ENCODE data around the gene PTPRZ1. TPM values are rescaled to one million over a fixed set of nuclear protein-coding genes. Genes with fewer than 3 reads are reported as not detected.
A peak's percentile ranks its signal among the peaks of the same experiment; 100 is the strongest.

Gene PTPRZ1
- total and polyA plus RNA-seq, 2 of the 13 experiments (the other 11 are each of a cell fraction or from before 2014, with no cell fraction given): not detected

- TF ChIP-seq, protein P1, sequence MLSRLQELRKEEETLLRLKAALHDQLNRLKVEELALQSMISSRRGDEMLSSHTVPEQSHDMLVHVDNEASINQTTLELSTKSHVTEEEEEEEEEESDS (CRISPR knock-in tag; IDR thresholded peaks at IDR 0.05; ENCODE audit: borderline replicate concordance): no peak
- TF ChIP-seq ARNT2 (CRISPR knock-in tag; IDR thresholded peaks at IDR 0.05; ENCODE audit: low read depth) (no peak), ARID5B (CRISPR knock-in tag; IDR thresholded peaks at IDR 0.05) (peak; percentile 90), RERE (CRISPR knock-in tag; IDR thresholded peaks at IDR 0.05; ENCODE audit: low read depth) (no peak), EHMT2 (IDR thresholded peaks at IDR 0.05; ENCODE audit: borderline replicate concordance, low read depth, low read length) (no peak), ZNF512 (CRISPR knock-in tag; IDR thresholded peaks at IDR 0.05) (no peak), ZNF577 (CRISPR knock-in tag; IDR thresholded peaks at IDR 0.05; ENCODE audit: borderline replicate concordance, low read depth) (no peak), ZNF816 (CRISPR knock-in tag; IDR thresholded peaks at IDR 0.05; ENCODE audit: borderline replicate concordance) (no peak), ZNF234 (CRISPR knock-in tag; conservative IDR thresholded peaks at IDR 0.05) (no peak), ZNF329 (CRISPR knock-in tag; IDR thresholded peaks at IDR 0.05; ENCODE audit: low read depth) (no peak)
- TF ChIP-seq, protein P2, sequence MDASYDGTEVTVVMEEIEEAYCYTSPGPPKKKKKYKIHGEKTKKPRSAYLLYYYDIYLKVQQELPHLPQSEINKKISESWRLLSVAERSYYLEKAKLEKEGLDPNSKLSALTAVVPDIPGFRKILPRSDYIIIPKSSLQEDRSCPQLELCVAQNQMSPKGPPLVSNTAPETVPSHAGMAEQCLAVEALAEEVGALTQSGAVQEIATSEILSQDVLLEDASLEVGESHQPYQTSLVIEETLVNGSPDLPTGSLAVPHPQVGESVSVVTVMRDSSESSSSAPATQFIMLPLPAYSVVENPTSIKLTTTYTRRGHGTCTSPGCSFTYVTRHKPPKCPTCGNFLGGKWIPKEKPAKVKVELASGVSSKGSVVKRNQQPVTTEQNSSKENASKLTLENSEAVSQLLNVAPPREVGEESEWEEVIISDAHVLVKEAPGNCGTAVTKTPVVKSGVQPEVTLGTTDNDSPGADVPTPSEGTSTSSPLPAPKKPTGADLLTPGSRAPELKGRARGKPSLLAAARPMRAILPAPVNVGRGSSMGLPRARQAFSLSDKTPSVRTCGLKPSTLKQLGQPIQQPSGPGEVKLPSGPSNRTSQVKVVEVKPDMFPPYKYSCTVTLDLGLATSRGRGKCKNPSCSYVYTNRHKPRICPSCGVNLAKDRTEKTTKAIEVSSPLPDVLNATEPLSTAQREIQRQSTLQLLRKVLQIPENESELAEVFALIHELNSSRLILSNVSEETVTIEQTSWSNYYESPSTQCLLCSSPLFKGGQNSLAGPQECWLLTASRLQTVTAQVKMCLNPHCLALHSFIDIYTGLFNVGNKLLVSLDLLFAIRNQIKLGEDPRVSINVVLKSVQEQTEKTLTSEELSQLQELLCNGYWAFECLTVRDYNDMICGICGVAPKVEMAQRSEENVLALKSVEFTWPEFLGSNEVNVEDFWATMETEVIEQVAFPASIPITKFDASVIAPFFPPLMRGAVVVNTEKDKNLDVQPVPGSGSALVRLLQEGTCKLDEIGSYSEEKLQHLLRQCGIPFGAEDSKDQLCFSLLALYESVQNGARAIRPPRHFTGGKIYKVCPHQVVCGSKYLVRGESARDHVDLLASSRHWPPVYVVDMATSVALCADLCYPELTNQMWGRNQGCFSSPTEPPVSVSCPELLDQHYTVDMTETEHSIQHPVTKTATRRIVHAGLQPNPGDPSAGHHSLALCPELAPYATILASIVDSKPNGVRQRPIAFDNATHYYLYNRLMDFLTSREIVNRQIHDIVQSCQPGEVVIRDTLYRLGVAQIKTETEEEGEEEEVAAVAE (CRISPR knock-in tag; IDR thresholded peaks at IDR 0.05; ENCODE audit: borderline replicate concordance): no peak
Measured at GRCh38 chr7:121824276-121824675, 48.7 kb upstream of the PTPRZ1 start (continued).
